DOHH2 (cell line): ENCODE results near the gene CBX7.

Experiments used
- H3F3A ChIP-seq: fragments of 200-600 bp; sonication (generic), shearing (Covaris generic); 2 replicates; pipeline ENCODE4 v1.6.0; 2016; ENCODE audit warnings: antibody characterized with exemption, mild to moderate bottlenecking; ENCODE audit not compliant: control insufficient read depth, insufficient read depth
- H3K27ac ChIP-seq: fragments of 200-600 bp; sonication (generic); 2 replicates; pipeline ENCODE4 v1.5.1; 2014; ENCODE audit warnings: low read depth, mild to moderate bottlenecking, low read length, moderate library complexity
- H3K27me3 ChIP-seq: fragments of 200-600 bp; sonication (generic); 2 replicates; pipeline ENCODE4 v1.6.1; 2014; ENCODE audit warnings: mild to moderate bottlenecking, low read length, mixed read lengths; ENCODE audit not compliant: control insufficient read depth
- H3K36me3 ChIP-seq: fragments of 200-600 bp; sonication (generic); 2 replicates; pipeline ENCODE4 v1.6.1; 2014; ENCODE audit warnings: mild to moderate bottlenecking, low read length, moderate library complexity, mixed read lengths; ENCODE audit not compliant: control insufficient read depth
- H3K4me1 ChIP-seq: fragments of 200-600 bp; sonication (generic); 2 replicates; pipeline ENCODE4 v1.6.1; 2014; ENCODE audit warnings: mild to moderate bottlenecking, low read length, mixed read lengths; ENCODE audit not compliant: control insufficient read depth
- H3K4me2 ChIP-seq: fragments of 200-600 bp; sonication (generic); 2 replicates; pipeline ENCODE4 v1.6.0; 2014; ENCODE audit warnings: mild to moderate bottlenecking, low read length, moderate library complexity
- H3K4me3 ChIP-seq: fragments of 200-600 bp; sonication (generic); 2 replicates; pipeline ENCODE4 v1.5.1; 2014; ENCODE audit warnings: mild to moderate bottlenecking, low read length, mixed read lengths
- H3K79me2 ChIP-seq: fragments of 200-600 bp; sonication (generic); 2 replicates; pipeline ENCODE4 v1.6.1; 2014; ENCODE audit warnings: mild to moderate bottlenecking, low read length, mixed read lengths; ENCODE audit not compliant: control insufficient read depth
- H3K9me2 ChIP-seq: fragments of 200-600 bp; sonication (generic); replicated peaks from 2 replicates; pipeline ENCODE4 v1.6.1; 2014; ENCODE audit warnings: mild to moderate bottlenecking, low read length, mixed read lengths; ENCODE audit not compliant: control insufficient read depth
- H3K9me3 ChIP-seq: fragments of 200-600 bp; sonication (generic); 2 replicates; pipeline ENCODE4 v1.6.1; 2014; ENCODE audit warnings: antibody characterized with exemption, low read length, mixed read lengths; ENCODE audit not compliant: control insufficient read depth, insufficient read depth
- H4K20me1 ChIP-seq: fragments of 200-600 bp; sonication (generic); 2 replicates; pipeline ENCODE4 v1.6.0; 2014; ENCODE audit warnings: low read depth, mild to moderate bottlenecking, antibody characterized with exemption, low read length, moderate library complexity; ENCODE audit not compliant: control insufficient read depth, insufficient read depth
- EZH2phosphoT487 ChIP-seq: fragments of 200-600 bp; sonication (generic); IDR thresholded peaks from 2 replicates; pipeline ENCODE4 v1.6.1; 2017; ENCODE audit warnings: borderline replicate concordance, mild to moderate bottlenecking, antibody characterized with exemption, low read length, moderate library complexity, mixed read lengths
- TF ChIP-seq, protein P1 (sequence below): fragments of 200-600 bp; sonication (generic); IDR thresholded peaks from one replicate; pipeline ENCODE4 v1.5.1; 2014; ENCODE audit warnings: antibody characterized with exemption, mild to moderate bottlenecking, low read depth, low read length; ENCODE audit not compliant: poor library complexity, severe bottlenecking

CBX7 gene

DNA sequence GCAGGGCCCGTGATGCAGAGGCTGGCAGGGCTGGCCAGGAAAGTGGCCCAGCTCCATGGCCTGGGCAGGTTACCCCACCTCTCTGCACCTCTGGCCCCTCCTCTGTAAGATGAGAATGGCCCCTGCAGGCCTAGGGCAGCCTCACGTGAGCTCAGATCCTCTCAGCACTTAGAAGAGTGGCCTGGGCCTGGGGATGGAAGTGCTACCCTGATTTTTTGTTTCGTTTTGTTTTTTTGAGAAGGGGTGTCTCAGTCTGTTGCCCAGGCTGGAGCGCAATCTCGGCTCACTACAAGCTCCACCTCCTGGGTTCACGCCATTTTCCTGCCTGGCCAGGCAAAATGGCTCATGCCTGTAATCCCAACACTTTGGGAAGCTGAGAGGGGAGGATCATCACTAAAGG is 54.5 kb downstream of the CBX7 start:
- Histone ChIP-seq H3K36me3 (no peaks in the 10 kb centered on the region), H3F3A (0 out of 2 replicates have a peak, but pooled peaks cover 2% of the 10 kb centered on the region), H3K79me2 (no peaks in the 10 kb centered on the region), H3K4me2 (peak overlapping the region; percentile 29; the same call in 1 of the 2 replicates), H3K27me3 (no peaks in the 10 kb centered on the region), H3K27ac (no peak overlapping the region), H3K9me2 (no peaks in the 10 kb centered on the region), H3K4me1 (peaks cover 30% of the 10 kb centered on the region), H4K20me1 (no peaks in the 10 kb centered on the region), H3K9me3 (no peaks in the 10 kb centered on the region), H3K4me3 (no peak overlapping the region)
- TF ChIP-seq, protein P1, sequence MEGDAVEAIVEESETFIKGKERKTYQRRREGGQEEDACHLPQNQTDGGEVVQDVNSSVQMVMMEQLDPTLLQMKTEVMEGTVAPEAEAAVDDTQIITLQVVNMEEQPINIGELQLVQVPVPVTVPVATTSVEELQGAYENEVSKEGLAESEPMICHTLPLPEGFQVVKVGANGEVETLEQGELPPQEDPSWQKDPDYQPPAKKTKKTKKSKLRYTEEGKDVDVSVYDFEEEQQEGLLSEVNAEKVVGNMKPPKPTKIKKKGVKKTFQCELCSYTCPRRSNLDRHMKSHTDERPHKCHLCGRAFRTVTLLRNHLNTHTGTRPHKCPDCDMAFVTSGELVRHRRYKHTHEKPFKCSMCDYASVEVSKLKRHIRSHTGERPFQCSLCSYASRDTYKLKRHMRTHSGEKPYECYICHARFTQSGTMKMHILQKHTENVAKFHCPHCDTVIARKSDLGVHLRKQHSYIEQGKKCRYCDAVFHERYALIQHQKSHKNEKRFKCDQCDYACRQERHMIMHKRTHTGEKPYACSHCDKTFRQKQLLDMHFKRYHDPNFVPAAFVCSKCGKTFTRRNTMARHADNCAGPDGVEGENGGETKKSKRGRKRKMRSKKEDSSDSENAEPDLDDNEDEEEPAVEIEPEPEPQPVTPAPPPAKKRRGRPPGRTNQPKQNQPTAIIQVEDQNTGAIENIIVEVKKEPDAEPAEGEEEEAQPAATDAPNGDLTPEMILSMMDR: no peak
- TF ChIP-seq EZH2phosphoT487: no peak

DNA sequence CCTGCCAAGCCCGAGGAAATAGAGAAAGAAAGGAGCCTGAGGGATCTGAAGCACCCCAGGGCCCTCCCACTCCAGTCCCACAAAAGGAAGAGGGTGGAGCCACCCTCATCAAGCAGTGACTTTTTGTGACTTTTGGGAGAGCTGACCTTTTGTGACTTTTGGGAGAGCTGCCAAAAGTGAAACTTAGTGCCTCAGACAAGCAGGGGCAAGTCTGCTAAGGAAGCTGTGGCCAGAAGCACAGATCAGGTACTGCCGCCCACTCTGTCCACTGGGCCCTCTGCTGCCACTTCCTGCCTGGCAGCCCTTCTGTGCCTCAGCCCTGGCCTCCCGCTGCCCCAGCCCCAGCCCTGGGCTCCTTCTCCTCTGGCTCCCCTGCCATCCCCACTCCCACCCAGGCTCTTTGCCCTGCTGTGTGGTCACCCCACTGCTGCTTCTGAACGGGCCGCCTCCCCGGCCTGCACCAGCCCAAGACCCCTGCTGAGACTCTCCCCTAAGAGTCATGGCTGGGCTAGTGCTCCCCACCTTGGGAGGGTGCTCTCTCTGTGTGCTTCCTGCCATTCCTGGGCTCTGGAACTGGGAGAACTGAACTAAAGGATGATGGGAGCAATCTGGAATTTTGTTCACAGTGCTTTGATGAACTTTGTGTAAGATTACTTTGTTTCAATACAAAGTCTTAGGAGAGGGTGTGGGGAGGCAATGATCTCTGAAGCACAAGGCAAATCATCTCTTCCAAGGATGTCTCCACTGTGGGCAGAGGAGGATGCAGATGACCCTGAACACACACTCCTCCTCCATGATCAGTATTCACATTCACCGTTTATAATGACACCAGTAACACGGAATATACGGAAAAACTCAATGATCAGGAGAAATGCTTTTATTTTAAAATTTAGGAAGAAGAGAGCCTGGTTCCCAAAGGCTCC is 55.1 kb downstream of the CBX7 start, which contains the start of gene APOBEC3H:
Gene APOBEC3H, plus strand, starts transcription at position 147 of the 923 bp plus-strand sequence. CDS start 3,035 bp downstream, outside the sequence.
- H3K79me2 ChIP-seq: no peaks in the 10 kb centered on the region
- H3K4me2 ChIP-seq: peak within 1 kb of the TSS; percentile 29
- no peak within 1 kb of the TSS for H3K27ac ChIP-seq
- no peaks in the 10 kb centered on the region for H3K36me3 ChIP-seq
- 0 out of 2 replicates have a peak, but pooled peaks cover 2% of the 10 kb centered on the region for H3F3A ChIP-seq
- peak within 1 kb of the TSS; percentile 9; the same call in 1 of the 2 replicates for H3K4me3 ChIP-seq
- H4K20me1 ChIP-seq: no peaks in the 10 kb centered on the region
- TF ChIP-seq, protein P1: no peak
- TF ChIP-seq EZH2phosphoT487: no peak
- H3K9me3 ChIP-seq: no peaks in the 10 kb centered on the region
- peaks cover 30% of the 10 kb centered on the region for H3K4me1 ChIP-seq
- H3K9me2 ChIP-seq: no peaks in the 10 kb centered on the region
- no peaks in the 10 kb centered on the region for H3K27me3 ChIP-seq

DNA sequence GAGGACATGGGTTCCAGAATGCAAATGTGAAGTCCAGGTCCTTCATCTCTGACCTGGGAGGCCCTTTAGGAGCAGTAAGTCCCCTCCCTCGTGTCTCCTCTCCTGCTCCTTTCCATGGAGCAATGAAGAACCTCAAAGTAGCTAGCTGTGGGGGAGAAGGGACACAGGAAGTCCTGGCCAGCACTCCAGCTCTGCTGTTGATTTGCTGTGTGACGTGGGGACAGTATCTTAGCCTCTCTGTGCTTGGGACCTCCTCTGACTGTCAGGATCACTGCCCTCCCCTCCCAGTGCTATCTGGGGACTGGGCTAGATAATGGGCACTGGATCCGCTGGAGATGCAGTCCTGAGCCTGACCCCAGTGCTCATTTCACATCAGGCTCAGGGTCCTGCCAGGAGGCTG is 56.5 kb downstream of the CBX7 start:
- Histone ChIP-seq H3K4me1 (peaks cover 30% of the 10 kb centered on the region), H3K4me2 (no peak overlapping the region), H4K20me1 (no peaks in the 10 kb centered on the region), H3K27ac (no peak overlapping the region), H3K27me3 (no peaks in the 10 kb centered on the region), H3K79me2 (no peaks in the 10 kb centered on the region), H3K4me3 (no peak overlapping the region), H3F3A (0 out of 2 replicates have a peak, but pooled peaks cover 2% of the 10 kb centered on the region), H3K9me3 (no peaks in the 10 kb centered on the region), H3K9me2 (no peaks in the 10 kb centered on the region), H3K36me3 (no peaks in the 10 kb centered on the region)
- no peak for TF ChIP-seq EZH2phosphoT487
- TF ChIP-seq, protein P1: no peak
